ENCODE data around the gene AZU1. TPM values are rescaled to one million over a fixed set of nuclear protein-coding genes. Genes with fewer than 3 reads are reported as not detected.

The AZU1 gene
- total RNA-seq, 4 donors from 2014 or later = not detected

DNA sequence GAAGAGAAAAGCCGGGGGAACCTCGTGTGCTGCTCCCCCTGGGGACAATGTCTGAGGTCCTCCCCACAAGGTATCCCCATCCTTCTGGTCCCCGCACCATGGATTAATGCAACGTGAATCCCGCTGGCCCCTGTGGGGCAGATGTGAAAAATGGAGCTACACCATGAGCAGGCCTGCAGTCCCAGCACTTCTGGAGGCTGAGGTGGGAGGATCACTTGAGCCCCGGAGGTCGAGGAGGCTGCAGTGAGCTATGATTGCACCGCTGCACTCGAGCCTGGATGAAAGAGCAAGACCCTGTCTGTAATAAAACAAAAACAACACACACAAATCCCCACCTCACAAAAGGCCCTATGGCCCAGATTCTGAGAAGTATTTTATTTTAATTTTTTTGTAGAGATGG lies 30.6 kb downstream of the AZU1 start:
- Histone ChIP-seq H3K27me3 (peaks cover 0 to 78% (median 0%) of the 10 kb centered on the region in 4 donors), H3K36me3 (no peaks in the 10 kb centered on the region), H3K4me3 (no peak overlapping the region), H3K27ac (peak overlapping the region in 1 of 4 donors; percentile 80), H3K4me1 (peaks cover 9 to 49% (median 33%) of the 10 kb centered on the region in 3 donors), H3K9me3 (no peaks in the 10 kb centered on the region)
- intact Hi-C loops (cut with DNase I) = loop anchor here (10.0 kb wide), 2 partner anchors 83 to 127 kb away; partner anchors contain the start of gene WDR18
- DNase-seq = no peak
- TF ChIP-seq CTCF (IDR thresholded peaks at IDR 0.05) (no peak), POLR2A (IDR thresholded peaks at IDR 0.05) (no peak)
- WGBS, 2 donors = 72 to 78% methylated on average over 8 to 9 of the region's 9 CpGs

DNA sequence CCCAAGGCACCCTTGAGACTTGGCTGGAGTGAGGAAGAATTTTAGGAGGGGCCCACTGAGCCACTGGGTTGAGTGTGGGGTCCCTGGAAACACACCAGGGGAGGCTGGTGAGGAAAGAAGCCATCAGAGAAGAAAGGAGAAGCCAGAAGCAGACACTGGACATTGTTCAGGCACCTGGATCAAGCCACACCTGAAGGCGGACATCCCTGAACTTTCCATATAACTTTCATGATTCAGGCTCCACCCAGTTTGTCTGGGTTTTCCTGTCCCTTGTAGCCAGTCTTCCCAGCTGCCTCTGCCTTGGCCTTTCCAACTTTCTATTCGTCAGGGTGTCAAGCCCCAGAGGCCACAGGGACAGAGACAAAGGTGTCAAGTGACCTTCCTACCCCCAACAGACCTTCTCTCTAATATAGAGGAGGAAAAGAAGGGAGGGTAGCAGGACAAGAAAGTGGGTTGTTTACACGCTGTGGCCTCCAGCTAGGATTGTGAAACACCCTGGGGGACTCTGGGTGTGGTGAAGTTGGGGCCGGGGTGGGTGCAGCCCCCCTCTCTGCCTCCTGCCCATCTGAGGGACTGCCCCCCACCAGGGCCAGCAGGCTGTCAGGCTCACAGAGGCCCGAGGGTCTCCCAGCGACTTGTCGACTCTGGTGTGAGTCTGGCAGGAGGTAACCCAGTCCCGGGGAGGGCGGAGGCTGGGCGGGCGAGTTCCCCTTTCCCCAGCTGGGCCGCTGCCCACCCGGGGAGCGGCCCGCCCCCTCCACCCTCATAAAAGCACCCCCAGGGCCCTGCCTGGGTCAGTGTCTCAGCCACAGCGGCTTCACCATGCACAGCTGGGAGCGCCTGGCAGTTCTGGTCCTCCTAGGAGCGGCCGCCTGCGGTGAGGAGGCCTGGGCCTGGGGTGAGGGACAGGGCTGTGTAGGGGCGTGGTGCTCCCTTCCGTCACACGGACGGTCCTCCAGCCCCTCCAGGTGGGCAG lies 31.5 kb downstream of the AZU1 start, which contains the start of gene CFD:
CFD (plus strand) TSS at position 797 of the 976 bp plus-strand sequence; CDS start at position 823, 26 bp downstream.
- Histone ChIP-seq H3K36me3 (no peaks in the 10 kb centered on the region), H3K4me1 (peaks cover 9 to 57% (median 33%) of the 10 kb centered on the region in 3 donors), H3K9me3 (no peaks in the 10 kb centered on the region), H3K27ac (peak within 1 kb of the TSS; percentile 47 to 82 (median 76)), H3K4me3 (peak within 1 kb of the TSS; percentile 32 to 75 (median 46)), H3K27me3 (peaks cover 0 to 71% (median 0%) of the 10 kb centered on the region in 4 donors)
- WGBS, 2 donors = 25 to 55% methylated on average over 4 to 12 of the region's 24 CpGs
- no peak for DNase-seq
- intact Hi-C loops (cut with DNase I) = loop anchor here (10.0 kb wide), 2 partner anchors 84 to 126 kb away; partner anchors contain the start of gene WDR18
- TF ChIP-seq POLR2A (IDR thresholded peaks at IDR 0.05) (peak in 2 of 4 donors; percentile 53 to 71), CTCF (IDR thresholded peaks at IDR 0.05) (no peak)

- WGBS, 2 donors = 34 to 64% methylated on average over 5 to 7 of the region's 35 CpGs
- H3K36me3 ChIP-seq = no peaks in the 10 kb centered on the region
- peak overlapping the region; percentile 32 to 75 (median 46) for H3K4me3 ChIP-seq
- peak overlapping the region in 1 of 4 donors; percentile 80 for H3K27ac ChIP-seq
- peaks cover 0 to 55% (median 0%) of the 10 kb centered on the region in 4 donors for H3K27me3 ChIP-seq
- DNase-seq = no peak
- TF ChIP-seq CTCF (IDR thresholded peaks at IDR 0.05) (no peak), POLR2A (IDR thresholded peaks at IDR 0.05) (no peak)
- H3K9me3 ChIP-seq = no peaks in the 10 kb centered on the region
- intact Hi-C loops (cut with DNase I) = loop anchor here (5.0 kb wide), 1 partner anchor 61 kb away; no protein-coding TSS in a partner anchor
- H3K4me1 ChIP-seq = peaks cover 9 to 58% (median 33%) of the 10 kb centered on the region in 3 donors
Observed at GRCh38 chr19:861141-861755, 33.6 kb downstream of the AZU1 start.

- Histone ChIP-seq H3K36me3 (peaks cover 0 to under 1% (median 0%) of the 10 kb centered on the region in 3 donors), H3K4me3 (peak overlapping the region in 2 of 4 donors; percentile 7 to 26), H3K9me3 (no peaks in the 10 kb centered on the region), H3K4me1 (peaks cover 9 to 58% (median 33%) of the 10 kb centered on the region in 3 donors), H3K27me3 (peaks cover 0 to 55% (median 0%) of the 10 kb centered on the region in 4 donors), H3K27ac (peak overlapping the region in 2 of 4 donors; percentile 4 to 25)
- TF ChIP-seq CTCF (IDR thresholded peaks at IDR 0.05) (peak in 1 of 6 experiments; percentile 41), POLR2A (IDR thresholded peaks at IDR 0.05) (no peak)
- intact Hi-C loops (cut with DNase I) = loop anchor here (5.0 kb wide), 1 partner anchor 60 kb away; no protein-coding TSS in a partner anchor
- DNase-seq = no peak
- WGBS, 2 donors = 7 to 9% methylated on average over 12 to 14 of the region's 60 CpGs
Observed at GRCh38 chr19:861756-862580, 34.3 kb downstream of the AZU1 start.
